ENCODE results near the gene CLCC1.
A peak's percentile ranks its signal among the peaks of the same experiment; 100 is the strongest.
"Not testable (repeated sequence)": the region's sequence is repeated elsewhere in the genome, so short reads cannot be mapped to it uniquely, and the experiment has no call there.

Gene CLCC1

GRCh38 chr1:108963052-108963686 lies at the start of gene CLCC1:
CLCC1 (minus strand) TSS chr1:108963484; CDS start chr1:108950437, 13,047 bp downstream.
- peak; percentile 74 for DNase-seq (ENCODE audit: low read depth)

GRCh38 chr1:109011335-109011734 lies 48.1 kb upstream of the CLCC1 start:
- no peak for DNase-seq (ENCODE audit: low read depth)

- not testable (repeated sequence) for DNase-seq (ENCODE audit: low read depth)
Observed at GRCh38 chr1:108996622-108997021, 33.3 kb upstream of the CLCC1 start.

GRCh38 chr1:108983114-108983513 lies 19.8 kb upstream of the CLCC1 start:
- DNase-seq (ENCODE audit: low read depth), result no peak

GRCh38 chr1:108976658-108977057 lies 13.4 kb upstream of the CLCC1 start:
- no peak for DNase-seq (ENCODE audit: low read depth)

GRCh38 chr1:108972951-108973350 lies 9.7 kb upstream of the CLCC1 start:
- DNase-seq (ENCODE audit: low read depth), result no peak

GRCh38 chr1:108969346-108969745 lies 6.1 kb upstream of the CLCC1 start:
- DNase-seq (ENCODE audit: low read depth), result no peak

- no peak for DNase-seq (ENCODE audit: low read depth)
Observed at GRCh38 chr1:108962681-108963051, 618 bp downstream of the CLCC1 start.

- DNase-seq (ENCODE audit: low read depth), result no peak
Observed at GRCh38 chr1:108961752-108962486, 1.4 kb downstream of the CLCC1 start.

GRCh38 chr1:108961198-108961597 lies 2.1 kb downstream of the CLCC1 start:
- DNase-seq (ENCODE audit: low read depth), result no peak

GRCh38 chr1:108960719-108961118 lies 2.6 kb downstream of the CLCC1 start:
- no peak for DNase-seq (ENCODE audit: low read depth)

GRCh38 chr1:108957888-108958287 lies 5.4 kb downstream of the CLCC1 start:
- DNase-seq (ENCODE audit: low read depth), result no peak

GRCh38 chr1:108955881-108956280 lies 7.4 kb downstream of the CLCC1 start:
- DNase-seq (ENCODE audit: low read depth), result no peak

- no peak for DNase-seq (ENCODE audit: low read depth)
Observed at GRCh38 chr1:108955111-108955510, 8.2 kb downstream of the CLCC1 start.

GRCh38 chr1:108953452-108953851 lies 9.8 kb downstream of the CLCC1 start:
- DNase-seq (ENCODE audit: low read depth), result no peak

- DNase-seq (ENCODE audit: low read depth), result no peak
Observed at GRCh38 chr1:108951242-108951641, 12.0 kb downstream of the CLCC1 start.

GRCh38 chr1:108949044-108949443 lies 14.2 kb downstream of the CLCC1 start:
- DNase-seq (ENCODE audit: low read depth), result no peak

- no peak for DNase-seq (ENCODE audit: low read depth)
Observed at GRCh38 chr1:108947871-108948525, 15.3 kb downstream of the CLCC1 start.

GRCh38 chr1:108936170-108936569 lies 27.1 kb downstream of the CLCC1 start:
- no peak for DNase-seq (ENCODE audit: low read depth)

- no peak for DNase-seq (ENCODE audit: low read depth)
Observed at GRCh38 chr1:108933944-108934343, 29.3 kb downstream of the CLCC1 start.

- not testable (repeated sequence) for DNase-seq (ENCODE audit: low read depth)
Observed at GRCh38 chr1:108927565-108927964, 35.7 kb downstream of the CLCC1 start.

GRCh38 chr1:108925920-108926319 lies 37.4 kb downstream of the CLCC1 start:
- DNase-seq (ENCODE audit: low read depth), result no peak

- DNase-seq (ENCODE audit: low read depth), result no peak
Observed at GRCh38 chr1:108916788-108917187, 46.5 kb downstream of the CLCC1 start.
